Measurements from ENCODE around the gene ZNF277.

Gene ZNF277

DNA sequence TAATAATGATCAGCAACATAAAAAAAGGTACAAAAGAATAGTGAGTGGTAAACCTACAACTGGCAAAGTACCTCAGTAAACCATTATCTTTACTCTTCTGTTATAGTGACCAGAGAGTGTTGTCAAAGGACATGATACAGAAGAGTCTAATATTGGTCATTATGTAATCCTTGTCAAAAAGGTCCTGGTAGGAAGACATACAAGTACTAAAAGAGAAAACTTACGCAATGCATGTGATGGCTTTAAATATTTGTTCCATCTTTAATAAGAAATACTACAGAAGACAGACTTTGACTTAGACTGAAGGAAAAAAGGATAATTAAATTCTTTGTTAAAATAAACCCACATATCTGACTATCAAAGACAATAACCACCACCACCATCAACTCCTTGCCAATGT lies 6.8 kb upstream of the ZNF277 start:
- Histone ChIP-seq H3K9ac (ENCODE audit: low read depth, low read length) (no peak overlapping the region), H3K4me1 (ENCODE audit: insufficient read depth, low read length) (peaks cover 26% of the 10 kb centered on the region), H3K9me3 (ENCODE audit: insufficient read depth, low read depth, low read length) (no peaks in the 10 kb centered on the region), H3K36me3 (ENCODE audit: insufficient read depth, low read length) (no peaks in the 10 kb centered on the region), H3K27me3 (ENCODE audit: insufficient read depth, low read length) (no peaks in the 10 kb centered on the region), H3K4me3 (ENCODE audit: low read length) (no peak overlapping the region), H3K27ac (ENCODE audit: low read depth, low read length) (no peak overlapping the region)
- WGBS: no CpG with 5 or more reads among the region's 1 CpG

DNA sequence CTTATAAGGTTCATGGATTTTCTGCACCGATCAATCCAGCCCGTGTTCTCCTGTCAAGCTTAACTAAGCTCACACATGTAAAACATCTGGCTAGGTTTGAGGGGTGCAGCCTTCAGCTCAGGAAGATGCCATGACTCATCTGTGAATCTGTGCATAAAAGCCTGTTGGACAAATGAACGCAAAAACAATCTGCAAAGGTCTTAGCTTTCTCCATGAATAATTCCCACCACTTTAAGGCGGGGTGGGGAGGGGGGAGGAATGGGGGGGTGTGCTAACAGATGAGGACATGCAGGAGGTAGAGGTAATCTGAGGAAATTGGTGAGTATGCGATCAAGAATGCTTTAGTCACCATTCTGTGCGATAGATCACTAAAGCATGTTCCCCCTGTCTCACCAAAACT lies 5.1 kb upstream of the ZNF277 start:
- no peak overlapping the region for H3K27ac ChIP-seq (ENCODE audit: low read depth, low read length)
- WGBS: 94% methylated on average over 4 of the region's 6 CpGs
- H3K36me3 ChIP-seq (ENCODE audit: insufficient read depth, low read length): no peaks in the 10 kb centered on the region
- no peak overlapping the region for H3K4me3 ChIP-seq (ENCODE audit: low read length)
- no peaks in the 10 kb centered on the region for H3K9me3 ChIP-seq (ENCODE audit: insufficient read depth, low read depth, low read length)
- H3K9ac ChIP-seq (ENCODE audit: low read depth, low read length): no peak overlapping the region
- no peaks in the 10 kb centered on the region for H3K27me3 ChIP-seq (ENCODE audit: insufficient read depth, low read length)
- H3K4me1 ChIP-seq (ENCODE audit: insufficient read depth, low read length): peaks cover 19% of the 10 kb centered on the region

DNA sequence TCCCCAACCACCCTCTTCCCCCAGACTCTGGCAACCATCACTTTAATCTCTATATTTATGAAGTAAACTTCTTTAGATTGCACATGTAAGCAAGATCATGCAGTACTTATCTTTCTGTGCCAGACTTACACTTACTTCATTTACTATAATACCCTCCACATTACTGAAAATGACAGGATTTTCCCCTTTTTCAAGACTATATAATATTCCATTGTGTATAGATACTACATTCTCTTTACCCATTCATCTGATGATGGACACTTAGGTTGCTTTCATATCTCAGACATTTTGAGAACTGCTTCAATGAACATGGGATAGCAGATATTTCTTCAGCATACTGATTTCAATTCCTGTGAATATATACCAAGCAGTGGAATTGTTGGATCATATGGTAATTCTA lies 4.7 kb upstream of the ZNF277 start:
- Histone ChIP-seq H3K27ac (ENCODE audit: low read depth, low read length) (no peak overlapping the region), H3K9me3 (ENCODE audit: insufficient read depth, low read depth, low read length) (no peaks in the 10 kb centered on the region), H3K36me3 (ENCODE audit: insufficient read depth, low read length) (no peaks in the 10 kb centered on the region), H3K27me3 (ENCODE audit: insufficient read depth, low read length) (no peaks in the 10 kb centered on the region), H3K4me1 (ENCODE audit: insufficient read depth, low read length) (peaks cover 18% of the 10 kb centered on the region), H3K9ac (ENCODE audit: low read depth, low read length) (no peak overlapping the region), H3K4me3 (ENCODE audit: low read length) (no peak overlapping the region)

DNA sequence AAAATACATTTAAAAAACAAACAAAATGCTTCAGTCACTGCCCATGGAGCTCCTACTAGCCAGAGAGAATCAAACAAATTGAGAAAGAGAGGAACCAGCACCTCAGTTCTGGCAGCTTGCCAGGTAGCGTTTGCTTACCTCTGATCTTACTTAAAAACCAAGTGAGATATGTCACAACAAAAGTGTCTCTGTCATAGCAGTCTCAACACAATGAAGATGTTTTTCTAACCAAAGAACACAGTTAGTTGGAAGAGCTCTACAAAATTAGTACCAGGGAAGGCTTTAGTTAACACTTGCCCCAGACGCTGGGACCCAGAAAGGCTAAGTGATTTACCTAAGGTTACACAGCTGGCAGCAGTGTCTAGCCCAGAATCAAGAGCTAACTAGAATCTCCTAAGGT lies 3.7 kb upstream of the ZNF277 start:
- peaks cover 18% of the 10 kb centered on the region for H3K4me1 ChIP-seq (ENCODE audit: insufficient read depth, low read length)
- H3K9me3 ChIP-seq (ENCODE audit: insufficient read depth, low read depth, low read length): no peaks in the 10 kb centered on the region
- H3K36me3 ChIP-seq (ENCODE audit: insufficient read depth, low read length): no peaks in the 10 kb centered on the region
- H3K27ac ChIP-seq (ENCODE audit: low read depth, low read length): no peak overlapping the region
- no peaks in the 10 kb centered on the region for H3K27me3 ChIP-seq (ENCODE audit: insufficient read depth, low read length)
- no peak overlapping the region for H3K4me3 ChIP-seq (ENCODE audit: low read length)
- 66% methylated on average over 2 of the region's 2 CpGs for WGBS
- no peak overlapping the region for H3K9ac ChIP-seq (ENCODE audit: low read depth, low read length)

DNA sequence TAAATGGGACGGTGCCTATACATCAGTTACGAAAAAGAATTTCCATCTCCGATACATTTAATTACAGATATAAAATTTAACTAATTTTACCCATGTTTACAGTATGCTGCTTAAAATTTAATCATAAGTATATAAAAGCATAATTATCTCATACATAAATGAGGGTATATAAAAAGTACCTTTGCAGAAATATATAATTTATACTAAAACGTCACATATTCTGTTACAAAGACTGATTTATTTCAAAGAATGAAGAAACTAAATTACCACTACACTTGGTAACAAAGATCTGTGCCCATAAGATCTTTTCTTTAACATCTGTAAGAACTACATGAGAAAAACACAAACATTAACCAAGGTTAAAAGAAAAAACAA lies 3.1 kb upstream of the ZNF277 start:
- Histone ChIP-seq H3K27me3 (ENCODE audit: insufficient read depth, low read length) (no peaks in the 10 kb centered on the region), H3K27ac (ENCODE audit: low read depth, low read length) (no peak overlapping the region), H3K4me3 (ENCODE audit: low read length) (peak overlapping the region; percentile 99; the same call in 1 of the 2 replicates), H3K36me3 (ENCODE audit: insufficient read depth, low read length) (no peaks in the 10 kb centered on the region), H3K9ac (ENCODE audit: low read depth, low read length) (no peak overlapping the region), H3K4me1 (ENCODE audit: insufficient read depth, low read length) (peaks cover 18% of the 10 kb centered on the region), H3K9me3 (ENCODE audit: insufficient read depth, low read depth, low read length) (no peaks in the 10 kb centered on the region)
- WGBS: 50% methylated on average over 2 of the region's 4 CpGs

DNA sequence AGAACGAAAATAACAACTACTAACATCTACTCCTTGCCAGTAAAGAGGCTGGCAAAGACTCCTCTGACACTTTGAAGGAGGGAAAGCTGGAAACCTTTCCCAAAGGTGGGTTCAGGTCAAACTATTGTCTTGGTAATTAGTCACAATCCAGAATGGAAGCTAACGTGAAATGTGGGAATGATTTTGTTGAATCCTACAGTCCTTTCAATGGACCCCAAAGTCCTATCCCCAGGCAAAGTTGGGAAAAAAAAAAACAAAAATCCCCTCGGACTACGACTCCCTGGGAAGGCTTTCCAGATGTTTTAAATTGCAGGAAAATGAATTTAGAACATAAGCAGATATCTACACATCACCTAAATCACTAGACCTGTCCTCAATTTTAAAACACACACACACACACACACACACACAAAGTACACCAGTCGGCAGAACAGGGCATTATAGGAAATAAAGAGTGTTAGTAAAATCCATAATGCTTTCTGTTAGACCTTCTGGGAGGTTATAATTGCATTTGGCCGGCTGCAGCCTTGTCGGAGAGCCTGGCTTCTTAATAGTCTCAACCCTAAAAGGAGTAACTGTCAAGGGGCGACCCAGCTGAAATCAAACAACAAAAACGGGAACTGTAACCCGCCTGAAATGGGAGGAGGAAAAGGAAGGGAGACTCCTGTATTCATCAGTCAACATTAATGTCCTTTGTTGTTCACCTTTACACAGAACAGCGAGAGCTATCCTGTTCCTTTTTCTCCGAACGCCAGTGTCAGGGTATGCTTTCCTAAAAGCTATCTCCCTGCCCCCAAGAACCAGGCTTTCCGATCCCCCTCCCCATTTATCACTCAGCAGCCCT lies 1.8 kb upstream of the ZNF277 start:
- H3K27ac ChIP-seq (ENCODE audit: low read depth, low read length): no peak overlapping the region; the same call in 1 of the 2 replicates
- H3K4me3 ChIP-seq (ENCODE audit: low read length): peak overlapping the region; percentile 99
- H3K9ac ChIP-seq (ENCODE audit: low read depth, low read length): peak overlapping the region; percentile 85
- H3K9me3 ChIP-seq (ENCODE audit: insufficient read depth, low read depth, low read length): no peaks in the 10 kb centered on the region
- H3K27me3 ChIP-seq (ENCODE audit: insufficient read depth, low read length): no peaks in the 10 kb centered on the region
- peaks cover 21% of the 10 kb centered on the region for H3K4me1 ChIP-seq (ENCODE audit: insufficient read depth, low read length)
- no peaks in the 10 kb centered on the region for H3K36me3 ChIP-seq (ENCODE audit: insufficient read depth, low read length)
- under 1% methylated on average over 11 of the region's 14 CpGs for WGBS

DNA sequence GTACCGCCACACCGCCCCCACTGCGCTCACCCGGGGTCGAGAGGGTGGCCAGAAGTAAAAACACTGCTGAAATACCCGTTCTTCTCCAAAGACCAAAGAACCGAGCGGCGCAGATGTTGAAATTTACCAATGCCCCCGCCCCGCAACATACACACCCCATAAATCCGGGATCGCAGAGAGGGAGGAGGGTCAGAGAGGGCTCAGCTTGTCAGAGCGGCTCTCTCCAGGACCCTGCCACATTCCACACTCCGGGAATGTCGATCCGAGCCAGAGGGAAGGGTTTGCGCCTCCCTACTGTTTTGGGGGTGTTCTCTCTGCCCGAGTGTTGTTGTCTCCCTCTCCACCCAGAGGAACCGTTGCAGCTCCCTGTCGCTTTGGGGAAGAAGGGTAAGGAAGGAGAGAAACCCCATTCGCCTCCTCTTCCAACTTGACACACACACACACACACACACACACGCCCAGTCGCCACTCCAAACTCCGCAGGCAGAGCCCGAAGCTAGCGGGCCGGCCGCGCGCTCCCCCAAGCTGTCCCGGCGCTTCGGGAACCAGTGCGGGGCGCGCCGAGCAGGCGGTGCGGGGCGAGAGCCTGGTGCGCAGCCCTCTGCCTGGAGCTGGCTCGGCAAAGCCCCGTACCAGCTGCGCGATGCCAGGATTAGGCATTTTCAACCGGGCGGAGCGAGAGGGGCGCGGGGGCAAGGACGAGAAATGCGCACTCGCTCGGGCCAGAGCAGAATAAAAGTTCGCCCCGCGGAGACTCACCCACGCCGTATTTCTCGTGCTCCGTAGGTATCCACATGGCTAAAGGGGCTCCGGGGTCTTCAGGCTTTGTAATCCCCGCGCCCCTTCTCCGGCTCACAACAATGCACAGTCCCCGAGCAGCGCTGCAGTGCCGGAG lies 905 bp upstream of the ZNF277 start:
- H3K36me3 ChIP-seq (ENCODE audit: insufficient read depth, low read length): no peaks in the 10 kb centered on the region
- peak overlapping the region; percentile 85 for H3K9ac ChIP-seq (ENCODE audit: low read depth, low read length)
- H3K9me3 ChIP-seq (ENCODE audit: insufficient read depth, low read depth, low read length): no peaks in the 10 kb centered on the region
- H3K4me3 ChIP-seq (ENCODE audit: low read length): peak overlapping the region; percentile 99
- H3K27ac ChIP-seq (ENCODE audit: low read depth, low read length): peak overlapping the region; percentile 72; the same call in 1 of the 2 replicates
- H3K27me3 ChIP-seq (ENCODE audit: insufficient read depth, low read length): no peaks in the 10 kb centered on the region
- under 1% methylated on average over 65 of the region's 69 CpGs for WGBS
- peaks cover 21% of the 10 kb centered on the region for H3K4me1 ChIP-seq (ENCODE audit: insufficient read depth, low read length)

DNA sequence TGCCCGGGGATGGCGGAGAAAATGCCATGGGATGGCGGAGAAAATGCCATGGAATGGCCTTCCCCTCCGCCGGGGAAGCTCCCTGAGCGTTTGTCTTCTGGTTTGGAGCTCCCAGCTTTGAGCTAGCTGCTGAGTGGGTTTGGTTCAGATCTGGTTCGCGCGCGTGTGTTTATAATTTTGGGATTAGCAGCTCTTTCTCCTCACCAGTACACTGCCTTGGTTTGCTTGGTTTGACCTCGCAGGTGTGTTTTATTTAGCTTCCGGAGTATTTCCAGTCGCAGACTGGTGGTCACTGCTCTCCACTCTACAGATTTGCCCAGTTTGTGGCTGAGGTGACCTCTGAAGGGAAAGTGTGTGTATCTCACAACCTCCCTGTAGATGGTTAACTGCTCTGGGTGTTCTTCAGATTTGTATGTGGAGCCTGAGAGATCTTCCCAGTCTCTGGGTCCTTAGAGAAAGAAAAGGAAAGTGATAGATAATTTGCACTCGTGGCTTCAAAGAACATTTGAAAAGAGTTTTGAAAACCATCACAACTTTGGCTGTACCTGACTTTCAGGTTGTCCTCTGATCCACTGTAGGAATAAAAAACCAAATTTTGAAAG lies 597 bp downstream of the ZNF277 start:
- Histone ChIP-seq H3K9me3 (ENCODE audit: insufficient read depth, low read depth, low read length) (no peaks in the 10 kb centered on the region), H3K4me3 (ENCODE audit: low read length) (peak overlapping the region; percentile 99), H3K4me1 (ENCODE audit: insufficient read depth, low read length) (peaks cover 21% of the 10 kb centered on the region), H3K9ac (ENCODE audit: low read depth, low read length) (peak overlapping the region; percentile 81), H3K27me3 (ENCODE audit: insufficient read depth, low read length) (no peaks in the 10 kb centered on the region), H3K36me3 (ENCODE audit: insufficient read depth, low read length) (no peaks in the 10 kb centered on the region), H3K27ac (ENCODE audit: low read depth, low read length) (peak overlapping the region; percentile 61)
- 2% methylated on average over 14 of the region's 14 CpGs for WGBS

DNA sequence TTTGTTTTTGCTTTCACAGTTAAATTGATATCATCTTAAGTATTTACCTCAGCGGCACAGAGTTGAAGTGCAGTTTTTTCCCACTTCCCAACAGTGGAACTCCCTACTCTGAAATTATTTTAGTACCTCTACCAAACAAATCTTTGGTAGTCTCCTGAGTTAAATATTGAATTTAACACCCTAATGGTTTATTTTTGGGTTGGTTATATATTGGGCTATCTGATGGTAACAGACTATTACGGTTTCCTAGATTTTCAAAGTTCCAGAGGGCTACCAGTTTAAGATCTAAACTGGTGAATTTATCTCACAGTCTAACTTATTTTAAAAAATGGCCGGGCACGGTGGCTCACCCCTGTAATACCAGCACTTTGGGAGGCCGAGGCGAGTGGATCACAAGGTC lies 1.3 kb downstream of the ZNF277 start:
- WGBS: 95% methylated on average over 6 of the region's 6 CpGs
- H3K9ac ChIP-seq (ENCODE audit: low read depth, low read length): no peak overlapping the region

DNA sequence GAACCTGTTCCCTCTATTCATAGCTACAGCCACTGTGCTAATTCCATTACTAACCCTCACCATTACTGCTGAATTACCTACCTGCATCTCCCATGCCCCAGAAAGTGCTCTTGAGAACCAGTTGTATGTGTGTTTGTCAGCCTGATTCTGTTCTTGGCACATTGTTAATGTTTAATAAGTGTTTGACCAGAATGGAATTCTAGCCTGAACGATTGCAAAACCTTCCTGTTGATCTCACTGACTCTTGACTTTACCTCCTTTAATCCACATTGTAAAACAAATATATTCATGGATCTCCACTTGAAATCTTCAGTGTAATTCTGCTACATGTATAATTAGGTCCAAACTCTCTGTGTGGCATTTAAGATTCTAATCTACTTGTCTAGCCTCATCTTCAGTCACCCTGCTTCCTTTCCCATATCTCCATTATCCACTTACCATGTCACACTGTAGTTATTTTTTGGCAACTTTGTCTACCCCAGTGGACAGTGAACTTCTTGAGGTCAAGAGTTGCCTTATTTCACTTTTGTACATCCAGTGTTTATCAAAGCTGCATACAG lies 4.9 kb downstream of the ZNF277 start:
- 75% methylated on average over 1 of the region's 1 CpG for WGBS
- Histone ChIP-seq H3K4me1 (ENCODE audit: insufficient read depth, low read length) (peaks cover 14% of the 10 kb centered on the region), H3K36me3 (ENCODE audit: insufficient read depth, low read length) (no peaks in the 10 kb centered on the region), H3K9ac (ENCODE audit: low read depth, low read length) (no peak overlapping the region), H3K27me3 (ENCODE audit: insufficient read depth, low read length) (no peaks in the 10 kb centered on the region), H3K4me3 (ENCODE audit: low read length) (no peak overlapping the region), H3K9me3 (ENCODE audit: insufficient read depth, low read depth, low read length) (no peaks in the 10 kb centered on the region), H3K27ac (ENCODE audit: low read depth, low read length) (no peak overlapping the region)

More for the DNA sequence above, 1.3 kb downstream of the ZNF277 start:
- Histone ChIP-seq H3K4me1 (ENCODE audit: insufficient read depth, low read length) (peaks cover 20% of the 10 kb centered on the region), H3K27ac (ENCODE audit: low read depth, low read length) (no peak overlapping the region), H3K4me3 (ENCODE audit: low read length) (peak overlapping the region; percentile 99), H3K9me3 (ENCODE audit: insufficient read depth, low read depth, low read length) (no peaks in the 10 kb centered on the region), H3K27me3 (ENCODE audit: insufficient read depth, low read length) (no peaks in the 10 kb centered on the region), H3K36me3 (ENCODE audit: insufficient read depth, low read length) (no peaks in the 10 kb centered on the region)

DNA sequence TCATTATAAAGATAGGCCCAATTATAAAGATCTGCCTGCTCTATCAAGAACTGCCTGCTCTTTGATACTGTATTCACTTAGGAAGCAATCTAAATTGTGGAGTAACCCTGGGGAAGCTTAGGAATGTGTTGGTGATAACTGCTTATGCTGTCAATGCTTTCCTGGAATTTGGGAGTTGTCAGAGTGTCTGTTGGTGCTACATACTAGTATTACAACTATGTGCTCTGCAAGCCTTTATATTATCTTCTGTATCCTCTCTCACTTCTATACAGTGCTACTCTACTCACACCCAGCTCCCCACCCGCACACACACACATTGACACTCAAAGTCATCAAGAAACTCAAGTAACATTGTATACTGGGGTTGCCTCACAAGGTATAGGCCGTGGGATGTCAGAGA lies 6.1 kb downstream of the ZNF277 start:
- Histone ChIP-seq H3K4me1 (ENCODE audit: insufficient read depth, low read length) (peaks cover 14% of the 10 kb centered on the region), H3K36me3 (ENCODE audit: insufficient read depth, low read length) (no peaks in the 10 kb centered on the region), H3K9ac (ENCODE audit: low read depth, low read length) (no peak overlapping the region), H3K4me3 (ENCODE audit: low read length) (no peak overlapping the region), H3K27me3 (ENCODE audit: insufficient read depth, low read length) (no peaks in the 10 kb centered on the region), H3K9me3 (ENCODE audit: insufficient read depth, low read depth, low read length) (no peaks in the 10 kb centered on the region), H3K27ac (ENCODE audit: low read depth, low read length) (no peak overlapping the region)
- WGBS: 100% methylated on average over 2 of the region's 2 CpGs
